Subcutaneous adipose tissue (tissue), 4 donors: Measurements from ENCODE around the gene NCF4. TPM values are rescaled to one million over a fixed set of nuclear protein-coding genes. Genes with fewer than 3 reads are reported as not detected.

ENCODE experiments used
- total RNA-seq, 4 donors: library from RNA; depleted of rRNA; stranded (reverse); fragments of >200 nt; gene quantifications; one replicate each; pipeline ENCODE4 v1.1.0, GENCODE V29; 2016
- TF ChIP-seq, protein P1 (sequence below): fragments of 450-650 bp; IDR thresholded peaks from one replicate; pipeline ENCODE4 v1.5.1; 2016; ENCODE audit warnings: low read depth, mild to moderate bottlenecking, control low read depth, antibody characterized with exemption, moderate library complexity

The NCF4 gene
- total RNA-seq, 4 donors from 2014 or later, result 18.8 to 76.0 (median 39.5) TPM

GRCh38 chr22:36852056-36852973, 8.5 kb upstream of the NCF4 start:
- TF ChIP-seq, protein P1, sequence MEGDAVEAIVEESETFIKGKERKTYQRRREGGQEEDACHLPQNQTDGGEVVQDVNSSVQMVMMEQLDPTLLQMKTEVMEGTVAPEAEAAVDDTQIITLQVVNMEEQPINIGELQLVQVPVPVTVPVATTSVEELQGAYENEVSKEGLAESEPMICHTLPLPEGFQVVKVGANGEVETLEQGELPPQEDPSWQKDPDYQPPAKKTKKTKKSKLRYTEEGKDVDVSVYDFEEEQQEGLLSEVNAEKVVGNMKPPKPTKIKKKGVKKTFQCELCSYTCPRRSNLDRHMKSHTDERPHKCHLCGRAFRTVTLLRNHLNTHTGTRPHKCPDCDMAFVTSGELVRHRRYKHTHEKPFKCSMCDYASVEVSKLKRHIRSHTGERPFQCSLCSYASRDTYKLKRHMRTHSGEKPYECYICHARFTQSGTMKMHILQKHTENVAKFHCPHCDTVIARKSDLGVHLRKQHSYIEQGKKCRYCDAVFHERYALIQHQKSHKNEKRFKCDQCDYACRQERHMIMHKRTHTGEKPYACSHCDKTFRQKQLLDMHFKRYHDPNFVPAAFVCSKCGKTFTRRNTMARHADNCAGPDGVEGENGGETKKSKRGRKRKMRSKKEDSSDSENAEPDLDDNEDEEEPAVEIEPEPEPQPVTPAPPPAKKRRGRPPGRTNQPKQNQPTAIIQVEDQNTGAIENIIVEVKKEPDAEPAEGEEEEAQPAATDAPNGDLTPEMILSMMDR, result no peak

DNA sequence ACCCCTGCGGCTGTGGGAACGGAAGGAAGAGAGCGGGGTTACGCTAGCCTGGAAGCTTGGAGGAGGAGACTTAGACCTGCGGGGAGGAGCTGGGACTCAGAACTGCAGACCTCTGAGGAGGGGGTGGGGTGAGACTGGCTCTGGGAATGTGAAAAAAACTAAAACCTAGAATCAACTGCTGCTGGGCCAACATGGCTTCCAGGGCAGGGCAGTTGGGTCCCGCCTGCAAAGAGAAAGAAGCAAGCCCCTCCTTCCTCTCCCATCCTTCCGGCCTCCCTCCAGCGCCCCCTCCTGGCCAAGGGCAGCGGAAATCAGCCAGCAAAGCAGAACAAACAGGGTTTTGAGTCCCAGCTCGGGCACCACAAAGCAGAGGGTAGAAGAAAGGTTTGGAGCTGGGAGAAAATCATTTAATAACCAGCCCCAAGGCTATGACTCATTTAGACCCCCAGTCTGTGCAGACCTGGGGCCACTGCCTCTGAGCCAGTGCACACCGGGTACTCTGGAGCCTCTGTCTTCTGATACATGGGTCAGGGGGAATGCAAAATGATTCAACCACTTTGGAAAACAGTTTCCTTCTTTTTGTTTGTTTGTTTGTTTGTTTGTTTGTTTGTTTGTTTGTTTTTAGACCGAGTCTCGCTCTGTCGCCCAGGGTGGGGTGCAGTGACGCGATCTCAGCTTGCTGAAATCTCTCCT, 7.3 kb upstream of the NCF4 start:
- TF ChIP-seq, protein P1, result no peak

DNA sequence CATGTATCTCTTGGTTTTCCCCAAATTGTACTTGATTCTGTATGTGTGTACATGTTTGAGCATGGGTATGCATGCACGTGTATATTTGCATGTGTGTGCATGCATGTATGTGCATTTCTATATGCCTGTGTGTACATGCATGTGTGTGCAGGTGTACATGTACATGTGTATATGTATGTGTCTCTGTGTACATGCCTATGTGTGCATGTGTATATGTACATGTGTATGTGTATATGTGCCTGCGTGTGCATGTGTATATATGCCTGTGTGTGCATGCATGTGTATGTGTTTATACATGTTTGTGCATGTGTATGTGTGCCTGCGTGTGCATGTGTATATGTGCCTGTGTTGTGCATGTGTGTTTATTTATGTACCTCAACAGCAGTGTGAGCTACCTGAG, 5.3 kb upstream of the NCF4 start:
- TF ChIP-seq, protein P1, result no peak

DNA sequence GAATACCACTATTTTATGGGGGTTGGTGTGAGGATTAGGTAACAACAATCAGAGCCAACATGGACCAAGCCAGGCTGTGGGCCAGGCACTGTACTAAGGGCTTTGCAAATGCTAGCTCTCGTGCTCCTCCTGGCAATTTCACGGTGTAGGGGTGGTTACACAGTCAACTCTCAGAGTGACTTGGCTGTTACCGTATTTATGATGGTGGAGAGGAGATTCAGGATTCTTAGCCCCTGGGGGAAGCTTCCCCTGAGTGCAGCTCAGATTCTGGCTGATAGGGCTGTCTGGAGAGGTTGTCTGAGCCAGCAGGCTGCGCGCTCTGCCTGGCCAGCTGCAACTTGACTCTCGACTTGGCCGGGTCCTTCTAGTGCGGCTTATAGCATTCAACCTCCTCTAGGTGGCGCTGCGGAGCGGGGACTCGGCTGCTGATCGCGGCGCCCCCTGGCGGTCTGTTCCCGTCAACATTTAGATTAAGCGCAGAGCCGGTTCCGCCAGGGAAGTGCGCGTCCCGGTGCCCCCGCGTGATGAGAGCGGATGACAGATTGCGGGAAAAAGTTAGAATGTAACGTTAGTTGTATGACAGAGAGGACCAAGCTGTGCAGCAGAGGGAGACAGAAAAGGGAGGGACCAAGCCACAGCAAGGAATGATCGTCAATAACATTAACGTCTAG, 4.5 kb upstream of the NCF4 start:
- TF ChIP-seq, protein P1, result no peak

- TF ChIP-seq, protein P1, result no peak
These were observed 4.0 kb upstream of the NCF4 start for GRCh38 chr22:36856792-36857135.

DNA sequence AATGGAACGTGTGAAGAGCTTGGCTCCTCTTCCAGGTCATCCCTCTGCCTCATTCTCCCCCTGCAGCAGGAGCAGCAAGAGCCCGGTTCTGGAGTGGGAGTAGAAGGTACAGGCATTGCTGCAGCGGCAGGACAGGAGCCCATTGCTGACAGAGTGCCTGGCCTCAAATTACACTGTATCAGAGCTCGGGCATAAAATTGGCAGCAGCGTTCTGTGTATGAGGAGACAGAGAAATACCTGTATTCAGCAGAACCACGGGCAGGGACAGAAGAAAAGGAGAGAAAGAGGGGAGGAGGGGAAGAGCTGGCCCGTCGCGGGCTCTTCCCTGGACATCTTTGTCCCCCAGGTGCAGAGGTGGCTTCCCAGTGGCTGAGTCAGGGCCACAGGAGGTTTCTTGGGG, 2.6 kb upstream of the NCF4 start:
- TF ChIP-seq, protein P1, result no peak

DNA sequence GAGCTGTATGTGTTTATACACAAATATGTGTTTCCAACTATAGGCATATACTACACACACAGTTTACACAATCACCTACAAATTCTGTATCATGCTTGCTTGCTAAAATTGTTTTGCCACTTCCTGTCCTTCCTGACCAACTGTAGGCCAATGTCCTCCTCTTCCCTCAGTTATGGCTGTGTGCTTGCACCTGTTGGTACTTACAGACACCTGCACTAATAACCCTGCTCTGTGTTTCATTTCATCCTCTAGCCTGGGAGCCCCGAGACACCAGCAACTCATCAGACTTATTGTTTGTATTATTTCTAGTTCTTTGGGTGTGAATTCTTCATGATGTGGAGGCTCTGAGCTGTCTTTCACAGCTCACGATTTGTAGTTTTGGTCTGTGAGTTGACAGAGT, 1.8 kb upstream of the NCF4 start:
- TF ChIP-seq, protein P1, result no peak
